Neural cell (in vitro differentiated cells): Measurements from ENCODE around the gene LUZP1.

Source experiments
- CTCF ChIP-seq: fragments of 450-650 bp; IDR thresholded peaks from 2 replicates; pipeline ENCODE4 v1.5.1; 2014; ENCODE audit warnings: antibody characterized with exemption, mild to moderate bottlenecking, moderate library complexity; ENCODE audit not compliant: poor library complexity, severe bottlenecking
- EP300 ChIP-seq: fragments of 450-650 bp; conservative IDR thresholded peaks from 2 replicates; pipeline ENCODE4 v1.6.1; 2014; ENCODE audit warnings: antibody characterized with exemption, mild to moderate bottlenecking, moderate library complexity; ENCODE audit not compliant: poor library complexity, severe bottlenecking
- POLR2AphosphoS5 ChIP-seq: IDR thresholded peaks from 2 replicates; pipeline ENCODE4 v1.6.1; 2012
- RAD21 ChIP-seq: fragments of 450-650 bp; conservative IDR thresholded peaks from 2 replicates; pipeline ENCODE4 v1.6.1; 2014; ENCODE audit warnings: antibody characterized with exemption, mild to moderate bottlenecking, moderate library complexity
- SMC3 ChIP-seq: fragments of 450-650 bp; conservative IDR thresholded peaks from 2 replicates; pipeline ENCODE4 v1.6.1; 2014; ENCODE audit warnings: antibody characterized with exemption, mild to moderate bottlenecking, moderate library complexity; ENCODE audit not compliant: poor library complexity

- TF ChIP-seq CTCF (no peak), EP300 (no peak), POLR2AphosphoS5 (no peak), RAD21 (no peak), SMC3 (no peak)
Measured at GRCh38 chr1:23169727-23170335, 1.2 kb upstream of the LUZP1 start.
